Measurements from ENCODE around the gene TMOD2.

The TMOD2 gene

GRCh38 chr15:51865317-51865716, 113.9 kb downstream of the TMOD2 start:
- peaks cover 0 to 18% (median 15%) of the 10 kb centered on the region in 10 experiments; a peak in 15 of 20 replicates for H3K4me1 ChIP-seq
- peaks cover 0 to 98% (median 0%) of the 10 kb centered on the region in 11 experiments; a peak in 9 of 22 replicates for H4K20me1 ChIP-seq
- H3K9ac ChIP-seq, result no peak overlapping the region
- H3K36me3 ChIP-seq, result peaks cover 72 to 95% (median 85%) of the 10 kb centered on the region in 11 experiments
- H3K4me2 ChIP-seq, result no peak overlapping the region
- H3K9me3 ChIP-seq (replicated peaks in 1 of 11), result peaks cover 0 to 4% (median 2%) of the 10 kb centered on the region in 11 experiments; a peak in 9 of 22 replicates
- H3K4me3 ChIP-seq, result no peak overlapping the region
- H3K27me3 ChIP-seq, result no peaks in the 10 kb centered on the region
- H3K27ac ChIP-seq, result no peak overlapping the region
- TF ChIP-seq Cebpa-rat (IDR thresholded peaks at IDR 0.05), result no peak

All from BLaER1 treated with 17β-estradiol and CSF1 and Interleukin-3, amounts not matched to agents 10 nM and 100 nM (cell line).